Fibroblast of skin of left biceps (primary cell): ENCODE measurements around the gene PSMB5.

Experiments
- DNase-seq, 2 experiments: peaks; one replicate each; pipeline ENCODE4 v3.0.0-alpha.2; 2013; ENCODE audit warnings: low read depth in 2 of 2

Gene PSMB5

GRCh38 chr14:23043754-23044153 is 9.1 kb upstream of the PSMB5 start:
- no peak for DNase-seq

- DNase-seq, result no peak
Observed at GRCh38 chr14:23043145-23043544, 8.4 kb upstream of the PSMB5 start.

DNA sequence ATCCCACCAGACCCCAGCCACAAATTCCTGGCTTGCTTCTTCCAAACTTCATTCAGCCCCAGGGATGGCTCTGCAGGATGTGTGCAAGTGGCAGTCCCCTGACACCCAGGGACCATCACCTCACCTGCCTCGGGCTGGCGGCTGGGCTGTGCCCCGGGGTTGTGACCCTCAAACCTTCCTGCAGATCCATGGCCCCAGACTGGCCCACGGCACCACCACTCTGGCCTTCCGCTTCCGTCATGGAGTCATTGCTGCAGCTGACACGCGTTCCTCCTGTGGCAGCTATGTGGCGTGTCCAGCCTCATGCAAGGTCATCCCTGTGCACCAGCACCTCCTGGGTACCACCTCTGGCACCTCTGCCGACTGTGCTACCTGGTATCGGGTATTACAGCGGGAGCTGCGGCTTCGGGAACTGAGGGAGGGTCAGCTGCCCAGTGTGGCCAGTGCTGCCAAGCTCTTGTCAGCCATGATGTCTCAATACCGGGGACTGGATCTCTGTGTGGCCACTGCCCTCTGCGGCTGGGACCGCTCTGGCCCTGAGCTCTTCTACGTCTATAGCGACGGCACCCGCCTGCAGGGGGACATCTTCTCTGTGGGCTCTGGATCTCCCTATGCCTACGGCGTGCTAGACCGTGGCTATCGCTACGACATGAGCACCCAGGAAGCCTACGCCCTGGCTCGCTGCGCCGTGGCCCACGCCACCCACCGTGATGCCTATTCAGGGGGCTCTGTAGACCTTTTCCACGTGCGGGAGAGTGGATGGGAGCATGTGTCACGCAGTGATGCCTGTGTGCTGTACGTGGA is 7.7 kb upstream of the PSMB5 start, which contains the start of gene PSMB11:
Gene PSMB11 (plus strand): TSS at position 51 of the 804 bp plus-strand sequence. CDS start 14 bp downstream, at position 65.
- no peak for DNase-seq

DNA sequence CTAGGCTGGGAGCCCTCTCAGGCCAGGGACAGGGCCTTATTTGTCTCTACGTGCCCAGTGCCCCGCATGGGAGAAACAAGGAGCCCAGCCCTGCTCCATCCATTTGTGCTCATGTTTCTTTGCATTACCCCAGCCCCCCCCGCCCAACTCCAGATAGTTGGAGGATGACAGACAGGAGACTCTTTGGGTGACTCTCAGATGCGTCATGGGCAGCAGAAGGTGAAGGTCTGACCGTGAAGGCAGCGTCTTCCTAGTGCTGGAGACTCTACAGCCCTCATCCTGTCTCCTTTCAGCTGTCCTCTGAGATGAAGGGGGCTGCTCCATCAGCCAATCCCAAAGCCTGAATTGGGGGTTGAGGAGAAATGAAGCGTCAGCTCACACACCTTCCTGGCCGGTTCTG is 7.0 kb upstream of the PSMB5 start:
- no peak for DNase-seq

DNA sequence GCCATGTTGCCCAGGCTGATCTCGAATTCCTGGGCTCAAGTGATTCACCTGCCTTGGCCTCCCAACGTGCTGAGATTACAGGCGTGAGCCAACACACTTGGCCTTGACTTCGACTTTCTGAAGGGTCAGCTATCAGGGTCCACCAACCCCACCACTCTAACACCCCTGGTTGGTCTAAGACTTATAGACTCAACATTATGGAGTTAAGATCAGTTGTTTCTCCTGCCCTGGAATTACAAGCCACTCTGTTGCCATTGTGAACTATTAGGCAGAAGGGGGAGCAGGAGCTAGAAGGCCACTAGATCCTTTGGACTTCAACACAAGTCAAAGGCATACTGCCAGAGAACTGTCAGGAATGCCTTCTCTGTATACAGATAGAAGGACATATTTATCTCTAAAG is 5.4 kb upstream of the PSMB5 start:
- no peak for DNase-seq

DNA sequence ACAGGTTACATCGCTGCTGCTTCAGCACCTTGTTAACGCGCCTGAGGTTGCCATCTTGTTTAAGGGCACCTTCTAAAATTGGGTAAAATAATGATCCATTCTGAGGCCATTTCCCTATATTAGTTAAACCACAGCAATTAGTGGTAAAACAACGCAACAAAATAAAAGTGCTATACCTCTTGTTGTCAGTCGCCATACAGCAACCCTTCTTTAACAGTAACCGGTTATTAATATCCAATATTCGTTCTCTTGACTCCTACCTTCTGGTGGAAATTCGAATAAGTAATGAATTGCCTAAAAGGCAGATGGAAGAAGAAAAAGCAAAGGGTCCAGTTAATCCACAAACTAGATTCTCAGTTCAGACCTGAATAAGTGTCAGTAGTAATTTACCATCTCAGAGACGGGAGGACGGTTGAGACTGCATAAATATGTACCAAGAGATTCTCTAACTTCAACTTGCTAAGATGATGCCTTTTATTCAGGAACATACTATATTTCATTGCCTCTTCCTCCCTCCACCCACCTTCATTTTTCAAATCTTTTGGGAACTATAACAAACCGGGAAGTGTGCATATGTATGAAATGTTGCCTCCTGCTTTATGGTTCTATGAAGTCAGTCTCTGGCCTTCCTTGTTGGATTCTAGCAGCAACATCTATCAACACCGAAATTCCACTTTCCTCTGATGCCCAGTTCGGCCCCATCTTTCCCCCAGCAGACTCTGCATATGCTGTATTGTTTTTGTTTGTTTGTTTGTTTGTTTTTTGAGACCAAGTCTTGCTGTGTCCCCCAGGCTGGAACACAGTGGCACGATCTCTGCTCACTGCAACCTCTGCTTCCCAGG is 824 bp upstream of the PSMB5 start:
- DNase-seq, result no peak

DNA sequence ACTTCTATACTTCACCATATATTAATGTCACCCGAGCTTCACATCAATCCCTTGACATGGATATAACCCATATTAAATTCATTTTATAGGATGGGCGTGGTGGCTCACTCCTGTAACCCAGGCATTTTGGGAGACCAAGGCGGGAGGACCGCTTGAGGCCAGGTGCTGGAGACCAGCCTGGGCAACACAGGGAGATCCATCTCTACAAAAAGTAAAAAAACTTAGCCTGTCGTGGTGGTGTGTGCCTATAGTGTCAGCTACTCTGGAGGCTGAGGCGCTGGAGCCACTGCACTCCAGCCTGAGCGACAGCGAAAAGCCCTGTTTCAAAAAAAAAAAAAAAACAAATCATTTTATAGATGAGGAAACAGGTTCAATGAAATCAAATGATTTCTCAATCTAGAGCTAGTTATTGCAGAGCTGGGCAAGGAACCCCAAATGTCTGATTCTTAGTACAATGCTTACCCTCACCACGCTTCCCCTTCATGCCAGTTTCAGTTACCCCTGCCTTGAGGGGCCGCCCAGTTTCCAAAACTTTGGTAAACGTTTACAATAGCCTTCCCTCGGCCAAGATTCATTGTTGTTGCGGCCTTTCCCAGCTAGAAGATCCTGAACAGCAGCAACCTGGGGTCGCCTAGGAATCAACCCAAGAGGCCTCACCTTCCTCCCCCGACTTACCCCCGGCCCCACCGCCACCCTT is 751 bp downstream of the PSMB5 start:
- no peak for DNase-seq

DNA sequence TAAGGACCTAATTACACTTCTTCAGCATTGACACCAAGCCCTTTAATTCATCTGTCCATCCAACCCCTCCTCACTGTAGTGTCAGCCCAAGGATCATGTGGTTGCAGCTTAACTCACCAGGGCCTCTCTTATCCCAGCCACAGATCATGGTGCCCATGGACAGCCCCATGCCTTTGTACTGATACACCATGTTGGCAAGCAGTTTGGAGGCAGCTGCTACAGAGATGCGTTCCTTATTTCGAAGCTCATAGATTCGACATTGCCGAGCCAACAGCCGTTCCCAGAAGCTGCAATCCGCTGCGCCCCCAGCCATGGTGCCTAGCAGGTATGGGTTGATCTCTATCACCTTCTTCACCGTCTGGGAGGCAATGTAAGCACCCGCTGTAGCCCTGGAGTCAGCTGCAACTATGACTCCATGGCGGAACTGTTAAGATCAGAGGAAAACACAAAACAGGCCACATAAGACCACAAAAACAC is 1.4 kb downstream of the PSMB5 start:
- DNase-seq, result no peak

DNA sequence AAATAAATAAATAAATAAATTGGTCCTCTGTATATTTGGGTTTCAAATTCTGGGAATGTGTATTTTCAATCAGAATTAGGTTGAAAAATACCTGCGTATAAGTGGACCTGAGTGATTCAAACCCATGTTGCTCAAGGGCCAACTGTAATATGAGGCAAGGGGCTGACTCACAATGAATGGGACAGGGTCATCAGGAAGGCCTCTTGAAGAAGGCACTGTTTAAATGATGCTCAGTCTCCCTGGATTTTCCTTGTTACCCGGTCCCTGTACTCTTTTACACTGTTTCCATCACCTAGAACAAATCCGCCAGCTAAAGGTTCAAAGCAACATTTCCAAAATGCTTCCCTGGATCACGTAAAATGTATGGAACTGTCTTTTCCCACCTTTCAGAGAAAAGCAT is 3.8 kb downstream of the PSMB5 start:
- no peak for DNase-seq

GRCh38 chr14:23028799-23029198 is 5.9 kb downstream of the PSMB5 start:
- DNase-seq, result no peak

- no peak for DNase-seq
Observed at GRCh38 chr14:23025151-23025814, 9.4 kb downstream of the PSMB5 start.

GRCh38 chr14:23024612-23025075 is 10.1 kb downstream of the PSMB5 start:
- DNase-seq, result no peak

- DNase-seq, result no peak
Observed at GRCh38 chr14:23023795-23024152, 10.9 kb downstream of the PSMB5 start.

- no peak for DNase-seq
Observed at GRCh38 chr14:23023022-23023794, 11.5 kb downstream of the PSMB5 start.

- DNase-seq, result no peak
Observed at GRCh38 chr14:23021889-23022442, 12.7 kb downstream of the PSMB5 start.

DNA sequence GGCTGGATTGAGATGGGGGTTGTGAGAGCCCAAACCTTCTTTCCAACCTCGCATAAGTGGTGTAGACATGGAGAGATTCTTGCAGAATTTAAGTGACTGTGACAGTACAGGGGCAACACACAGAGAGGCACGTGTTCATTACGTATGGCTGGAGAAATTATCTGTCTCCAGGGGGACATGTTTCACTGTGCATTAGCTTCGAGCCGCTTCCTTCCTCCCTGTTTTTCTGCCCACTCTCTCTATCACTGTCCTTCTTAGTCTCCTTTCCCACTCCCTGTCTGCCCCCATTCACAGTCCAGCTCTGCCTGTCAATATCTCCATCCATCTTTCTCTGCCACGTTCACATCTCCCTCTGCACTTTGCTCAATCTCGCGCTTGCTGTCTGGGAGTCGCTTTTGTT is 13.3 kb downstream of the PSMB5 start:
- no peak for DNase-seq

DNA sequence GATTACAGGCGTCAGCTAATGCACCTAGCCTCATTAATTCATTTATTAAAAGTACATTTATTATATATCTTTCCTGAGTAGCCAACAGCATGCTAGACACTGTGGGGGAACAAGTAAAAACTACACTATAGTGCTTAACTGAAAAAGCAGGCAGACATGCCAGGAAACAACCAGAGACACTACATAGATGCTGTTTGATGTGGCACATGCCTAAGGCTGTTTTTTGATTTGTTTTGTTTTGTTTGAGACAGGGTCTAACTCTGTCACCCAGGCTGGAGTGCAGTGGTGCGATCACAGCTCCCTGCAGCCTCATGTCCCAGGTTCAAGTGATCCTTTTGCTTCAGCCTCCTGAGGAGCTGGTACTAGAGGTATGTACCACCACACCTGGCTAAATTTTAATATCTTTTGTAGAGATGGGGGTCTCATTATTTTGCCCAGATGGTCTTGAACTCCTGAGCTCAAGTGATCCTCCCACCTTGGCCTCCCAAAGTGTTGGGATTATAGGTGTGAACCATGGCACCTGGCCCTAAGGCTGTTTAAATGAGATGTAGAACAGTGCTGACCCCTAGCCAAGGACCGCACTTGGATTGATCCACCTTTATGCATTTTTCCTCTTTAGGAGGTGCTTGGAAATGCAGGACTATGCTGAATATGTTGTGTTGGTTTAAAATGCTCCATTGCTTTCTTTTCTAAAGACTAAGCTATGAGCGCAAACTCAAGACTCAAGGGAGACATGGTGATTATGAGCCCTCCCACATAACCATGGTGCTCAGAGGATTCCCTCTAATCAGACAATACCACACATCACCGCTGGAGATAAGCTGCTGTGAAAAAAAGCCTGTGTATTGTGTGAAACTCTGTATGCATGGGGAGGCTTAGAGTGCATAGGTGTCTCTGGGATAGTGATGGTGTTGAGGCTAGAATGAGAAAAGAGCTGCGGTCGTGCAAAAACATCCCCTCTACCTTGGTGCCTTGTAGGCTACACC is 14.3 kb downstream of the PSMB5 start:
- DNase-seq, result no peak

DNA sequence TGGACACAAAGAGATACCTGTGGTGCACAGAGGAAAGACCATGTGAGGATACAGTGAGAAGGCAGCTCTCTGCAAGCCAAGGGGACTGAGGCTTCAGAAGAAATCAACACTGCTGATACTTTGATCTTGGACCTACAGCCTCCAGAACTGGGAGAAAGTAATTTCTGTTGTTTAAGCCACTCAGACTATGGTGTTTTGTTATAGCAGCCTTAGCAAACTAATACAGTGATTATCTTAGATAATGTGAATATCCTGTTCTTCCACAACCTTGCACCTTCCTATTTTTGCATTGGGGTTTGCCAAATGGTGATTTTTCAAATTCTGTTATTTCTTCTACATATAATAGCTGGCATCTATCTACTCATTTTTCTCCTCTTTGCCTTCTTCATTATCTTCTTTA is 16.6 kb downstream of the PSMB5 start:
- DNase-seq, result no peak

- DNase-seq, result no peak
Observed at GRCh38 chr14:23017091-23017490, 17.6 kb downstream of the PSMB5 start.
